ENCODE data around the gene POLR2A.
"Not testable (repeated sequence)": the region's sequence is repeated elsewhere in the genome, so short reads cannot be mapped to it uniquely, and the experiment has no call there.

The POLR2A gene

DNA sequence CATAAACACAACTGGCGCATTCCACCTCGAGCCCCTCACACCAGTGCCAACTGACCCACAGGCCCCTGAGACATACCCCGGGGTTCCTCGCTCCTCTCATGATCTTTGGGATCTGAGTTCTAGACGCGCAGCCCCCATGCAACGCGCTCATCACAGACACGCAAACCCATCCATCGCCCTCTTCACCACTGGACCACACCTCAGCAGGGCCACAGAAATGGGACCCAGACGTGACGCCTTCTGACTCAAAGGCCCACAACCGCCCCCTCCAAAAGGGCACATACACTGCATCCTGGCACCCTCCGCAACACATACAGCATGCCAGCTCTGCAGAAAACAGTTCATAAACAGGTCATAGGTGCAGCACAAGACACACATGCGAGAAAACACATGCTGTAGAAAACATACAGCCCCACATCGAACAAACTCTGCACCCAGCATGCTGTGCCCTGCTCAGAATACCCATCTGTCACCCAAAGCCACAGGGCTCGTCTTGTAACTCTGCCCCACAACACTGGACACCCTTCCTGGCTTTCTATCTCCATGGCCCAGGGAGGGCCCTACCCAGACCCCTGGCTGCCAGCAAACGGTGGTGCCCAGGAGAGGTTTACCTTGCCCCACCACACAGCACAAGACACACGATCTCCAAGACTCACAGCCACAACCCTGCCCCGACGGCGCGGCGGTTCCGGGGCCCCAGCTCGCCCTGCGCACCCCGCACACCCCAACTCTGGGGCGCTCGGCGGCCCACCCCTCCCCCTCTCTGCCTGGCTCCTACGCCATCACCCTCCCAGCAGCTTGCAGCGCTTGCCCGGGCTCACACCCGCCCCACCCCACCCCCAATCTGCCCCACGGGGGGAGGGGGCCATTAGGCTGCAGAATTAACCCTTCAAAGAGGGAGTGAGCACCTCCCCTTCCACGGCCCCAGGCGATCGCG lies 5.6 kb upstream of the POLR2A start:
- peak; percentile 62 for DNase-seq (ENCODE audit: low read depth)

DNA sequence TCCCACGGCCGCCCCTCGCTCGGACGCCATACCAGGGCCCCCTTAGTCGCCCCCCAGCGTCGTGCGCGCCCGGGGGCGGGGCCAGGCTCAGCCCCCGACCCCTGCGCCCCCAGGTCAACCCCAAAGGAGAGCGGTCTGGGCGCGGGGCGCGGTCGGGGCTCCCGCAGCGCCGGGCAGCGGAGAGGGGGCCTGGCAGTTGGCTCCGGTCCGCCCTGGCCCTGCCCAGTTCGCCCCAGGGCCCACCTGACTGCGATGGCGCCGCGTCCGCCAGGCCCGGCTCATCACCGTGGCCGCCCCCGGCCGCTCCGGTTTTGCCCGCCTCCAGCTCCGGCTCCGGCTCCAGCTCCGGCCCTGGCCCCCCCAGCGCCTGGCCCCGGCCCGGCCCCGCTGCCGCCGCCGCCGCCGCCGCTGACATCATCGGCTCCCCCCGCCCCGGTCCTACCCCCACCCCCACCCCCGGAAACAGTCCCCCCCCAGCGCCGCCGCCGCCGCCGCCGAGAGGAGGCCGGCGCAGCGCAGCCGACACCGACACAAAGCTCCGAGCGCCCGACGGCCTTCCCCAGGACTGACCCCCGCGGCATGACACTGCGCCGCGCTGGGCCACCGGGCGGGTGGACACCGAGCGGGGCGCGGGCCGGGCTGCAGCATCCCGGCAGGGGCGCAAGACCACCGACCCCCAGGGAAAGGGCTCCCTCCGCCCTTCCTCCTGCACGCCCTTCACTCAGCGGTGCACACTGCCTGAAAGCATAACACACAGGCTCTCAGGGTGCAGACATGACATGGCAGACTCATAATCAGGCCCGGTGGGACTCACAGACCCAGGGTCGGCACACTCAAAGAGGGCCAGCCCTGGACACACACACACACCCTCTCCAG lies 4.7 kb upstream of the POLR2A start, which contains the start of gene ZBTB4:
Gene ZBTB4 (minus strand): TSS at position 419 of the 876 bp plus-strand sequence. CDS start 12,830 bp downstream, outside the sequence.
- peak; percentile 61 for DNase-seq (ENCODE audit: low read depth)

DNA sequence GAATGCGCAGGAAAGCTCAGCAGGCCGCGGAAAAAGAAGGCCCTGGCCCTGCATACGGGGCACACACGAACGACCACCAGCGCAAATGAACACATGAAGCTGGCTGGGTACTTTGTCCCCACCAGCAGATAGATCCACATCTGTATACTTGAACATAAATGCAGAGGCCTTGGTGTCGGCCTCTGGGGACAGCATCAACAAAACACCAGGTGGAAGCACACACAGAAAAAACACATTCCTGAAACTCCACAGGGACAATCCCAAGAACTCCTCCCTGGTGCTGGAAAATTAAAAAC lies 4.1 kb upstream of the POLR2A start:
- no peak for DNase-seq (ENCODE audit: low read depth)

GRCh38 chr17:7481275-7481674 lies 2.9 kb upstream of the POLR2A start, which contains the start of gene SLC35G6:
SLC35G6 (plus strand) TSS chr17:7481446; CDS start chr17:7481517, 71 bp downstream.
- not testable (repeated sequence) for DNase-seq (ENCODE audit: low read depth)

- DNase-seq (ENCODE audit: low read depth), result not testable (repeated sequence)
Measured at GRCh38 chr17:7481842-7482741, 2.1 kb upstream of the POLR2A start.

DNA sequence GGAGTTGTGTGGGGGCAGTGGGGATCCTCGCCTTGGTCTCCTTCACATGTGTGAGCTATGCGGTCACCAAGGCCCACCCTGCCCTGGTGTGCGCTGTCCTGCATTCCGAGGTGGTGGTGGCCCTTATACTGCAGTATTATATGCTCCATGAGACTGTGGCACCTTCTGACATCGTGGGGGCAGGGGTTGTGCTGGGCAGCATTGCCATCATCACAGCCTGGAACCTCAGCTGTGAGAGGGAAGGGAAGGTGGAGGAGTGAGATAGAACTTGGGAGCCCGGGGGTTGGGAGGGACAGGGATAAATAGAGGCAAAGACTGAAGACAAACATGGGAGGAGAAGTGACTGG lies 1.5 kb upstream of the POLR2A start:
- DNase-seq (ENCODE audit: low read depth), result not testable (repeated sequence)

- peak; percentile 93 for DNase-seq (ENCODE audit: low read depth)
Measured at GRCh38 chr17:7483255-7484066, 705 bp upstream of the POLR2A start.

DNA sequence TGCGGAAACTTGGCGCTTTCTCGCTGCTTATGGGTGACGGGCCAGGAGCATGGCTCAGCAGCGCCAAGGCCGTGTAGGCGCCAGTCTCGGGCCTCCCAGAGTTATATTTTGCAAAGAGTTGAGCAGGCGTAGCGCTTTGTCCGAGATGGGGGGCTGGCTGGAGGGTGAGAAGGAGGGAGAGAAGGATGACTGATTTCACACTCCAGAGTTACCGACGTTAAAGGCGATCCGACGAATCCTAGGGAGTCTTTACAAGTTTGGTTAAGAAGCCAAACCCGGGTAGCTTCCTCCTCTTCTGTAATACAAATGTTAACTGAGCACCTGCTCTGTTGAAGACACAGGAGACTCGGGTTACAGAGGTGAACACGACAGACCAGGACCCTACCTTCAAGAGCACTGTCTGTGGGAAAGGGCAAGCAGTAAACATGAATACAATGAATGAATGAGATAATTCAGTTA lies 782 bp downstream of the POLR2A start:
- no peak for DNase-seq (ENCODE audit: low read depth)

DNA sequence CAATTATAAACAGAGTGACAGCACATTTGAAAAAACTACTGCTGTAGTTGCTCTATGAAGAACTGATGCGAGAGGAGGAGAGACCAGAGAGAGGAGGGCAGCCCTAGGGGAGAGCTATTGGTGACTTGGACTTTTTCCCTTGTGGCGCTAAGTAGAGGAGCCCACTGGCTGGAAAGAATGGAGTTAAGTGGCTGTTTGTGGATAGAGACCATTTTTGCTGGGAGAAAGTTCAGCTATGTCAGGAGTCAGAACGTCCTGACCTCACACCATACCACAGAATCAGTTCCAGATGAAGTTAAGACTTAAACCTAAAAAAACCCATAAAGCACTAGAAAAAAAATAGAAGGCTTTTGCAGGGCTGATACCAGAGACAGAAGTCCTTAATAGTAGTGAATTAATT lies 2.0 kb downstream of the POLR2A start:
- peak; percentile 83 for DNase-seq (ENCODE audit: low read depth)

DNA sequence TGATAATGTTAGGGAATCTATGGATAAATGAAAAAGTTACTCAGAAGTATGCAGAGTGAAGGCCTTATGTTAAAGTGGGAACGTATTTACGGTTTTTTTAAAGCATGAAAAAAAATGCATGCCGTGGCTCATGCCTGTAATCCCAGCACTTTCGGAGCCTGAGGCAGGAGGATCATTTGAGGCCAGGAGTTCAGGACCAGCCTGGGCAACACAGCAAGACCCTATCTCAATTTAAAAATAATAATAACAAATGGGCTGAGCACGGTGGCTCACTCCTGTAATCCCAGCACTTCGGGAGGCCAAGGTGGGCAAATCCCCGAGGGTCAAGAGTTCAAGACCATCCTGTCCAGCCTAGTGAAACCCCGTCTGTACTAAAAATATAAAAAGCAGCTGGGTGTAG lies 6.0 kb downstream of the POLR2A start:
- no peak for DNase-seq (ENCODE audit: low read depth)

- no peak for DNase-seq (ENCODE audit: low read depth)
Measured at GRCh38 chr17:7491583-7491982, 7.4 kb downstream of the POLR2A start.

- no peak for DNase-seq (ENCODE audit: low read depth)
Measured at GRCh38 chr17:7493941-7494340, 9.8 kb downstream of the POLR2A start.

DNA sequence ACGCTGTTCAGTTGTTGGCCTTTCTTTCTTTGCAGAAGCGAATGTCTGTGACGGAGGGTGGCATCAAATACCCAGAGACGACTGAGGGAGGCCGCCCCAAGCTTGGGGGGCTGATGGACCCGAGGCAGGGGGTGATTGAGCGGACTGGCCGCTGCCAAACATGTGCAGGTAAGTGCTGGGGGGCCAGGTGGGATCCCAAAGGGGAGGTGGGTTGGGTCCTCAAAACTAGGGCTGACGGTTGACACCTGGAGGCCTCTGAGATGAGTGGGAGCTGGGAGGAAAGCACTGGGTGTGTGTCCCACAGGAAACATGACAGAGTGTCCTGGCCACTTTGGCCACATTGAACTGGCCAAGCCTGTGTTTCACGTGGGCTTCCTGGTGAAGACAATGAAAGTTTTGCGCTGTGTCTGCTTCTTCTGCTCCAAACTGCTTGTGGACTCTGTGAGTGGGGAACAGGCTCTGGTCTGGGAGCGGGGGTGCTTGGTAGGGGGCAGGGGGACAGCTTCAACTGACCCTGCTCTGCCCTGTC lies 11.8 kb downstream of the POLR2A start:
- DNase-seq (ENCODE audit: low read depth), result no peak

- no peak for DNase-seq (ENCODE audit: low read depth)
Measured at GRCh38 chr17:7496470-7497183, 12.5 kb downstream of the POLR2A start.

DNA sequence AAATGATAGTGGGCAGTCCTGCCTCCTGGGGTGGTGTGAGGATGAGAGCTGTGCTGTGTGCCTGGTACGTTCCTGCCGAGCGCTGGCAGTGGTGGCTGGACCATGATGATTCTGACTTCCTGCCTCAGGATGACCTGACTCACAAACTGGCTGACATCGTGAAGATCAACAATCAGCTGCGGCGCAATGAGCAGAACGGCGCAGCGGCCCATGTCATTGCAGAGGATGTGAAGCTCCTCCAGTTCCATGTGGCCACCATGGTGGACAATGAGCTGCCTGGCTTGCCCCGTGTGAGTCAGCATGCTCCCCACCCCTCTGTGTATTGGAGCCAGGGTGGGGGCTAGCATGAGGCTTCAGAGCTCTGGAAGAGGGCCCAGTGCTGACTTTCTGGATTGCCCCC lies 13.1 kb downstream of the POLR2A start:
- no peak for DNase-seq (ENCODE audit: low read depth)

GRCh38 chr17:7497636-7498035 lies 13.5 kb downstream of the POLR2A start:
- no peak for DNase-seq (ENCODE audit: low read depth)

DNA sequence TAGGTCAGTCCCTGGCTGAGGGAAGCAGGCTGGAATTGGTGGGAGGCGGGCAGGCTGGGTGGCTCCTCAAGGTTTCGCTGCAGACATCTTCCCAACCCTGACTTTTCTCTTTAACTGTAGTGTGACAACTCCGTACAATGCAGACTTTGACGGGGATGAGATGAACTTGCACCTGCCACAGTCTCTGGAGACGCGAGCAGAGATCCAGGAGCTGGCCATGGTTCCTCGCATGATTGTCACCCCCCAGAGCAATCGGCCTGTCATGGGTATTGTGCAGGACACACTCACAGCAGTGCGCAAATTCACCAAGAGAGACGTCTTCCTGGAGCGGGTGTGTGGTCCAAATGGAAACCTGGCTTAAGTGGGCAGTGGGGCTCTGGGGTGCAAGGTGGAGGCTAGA lies 15.0 kb downstream of the POLR2A start:
- no peak for DNase-seq (ENCODE audit: low read depth)

- DNase-seq (ENCODE audit: low read depth), result no peak
Measured at GRCh38 chr17:7501729-7502128, 17.6 kb downstream of the POLR2A start.

DNA sequence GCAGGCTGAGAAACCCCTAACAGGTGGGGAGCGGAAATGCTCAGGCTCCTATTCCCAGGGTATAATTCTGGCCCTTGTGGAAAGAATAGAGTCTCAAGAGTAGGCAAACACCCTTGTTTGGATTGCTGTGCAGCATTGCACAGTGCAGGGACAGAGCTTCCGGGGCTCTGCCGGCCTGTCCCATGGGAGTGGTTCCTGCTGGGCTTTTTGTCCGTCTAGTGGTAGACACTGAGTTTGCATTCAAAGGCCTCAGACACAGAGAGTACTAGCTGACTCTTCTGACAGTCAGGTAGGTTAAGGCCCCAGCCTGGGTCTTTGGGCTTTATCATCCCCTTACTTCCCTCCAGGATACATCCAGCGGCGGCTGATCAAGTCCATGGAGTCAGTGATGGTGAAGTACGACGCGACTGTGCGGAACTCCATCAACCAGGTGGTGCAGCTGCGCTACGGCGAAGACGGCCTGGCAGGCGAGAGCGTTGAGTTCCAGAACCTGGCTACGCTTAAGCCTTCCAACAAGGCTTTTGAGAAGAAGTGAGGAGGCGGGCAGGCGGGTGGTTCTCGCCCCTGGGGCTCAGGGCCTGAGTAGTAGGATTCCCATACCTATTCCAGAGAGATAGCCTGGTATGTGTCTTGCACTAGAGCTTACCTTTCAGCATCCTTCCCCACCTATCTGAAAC lies 18.1 kb downstream of the POLR2A start:
- no peak for DNase-seq (ENCODE audit: low read depth)
